Hepatocyte (in vitro differentiated cells): Measurements from ENCODE around the gene FAF1. TPM values are rescaled to one million over a fixed set of nuclear protein-coding genes. Genes with fewer than 3 reads are reported as not detected.

Experiments
- DNase-seq: peaks from one replicate; pipeline ENCODE4 v3.0.0-alpha.2; 2016; ENCODE audit warnings: low spot score
- H2AFZ ChIP-seq: fragments of 200-600 bp; sonication (generic); 2 replicates; pipeline ENCODE4 v1.6.0; 2016; ENCODE audit warnings: antibody characterized with exemption, mild to moderate bottlenecking
- H3K27ac ChIP-seq: fragments of 200-600 bp; sonication (generic); 2 replicates; pipeline ENCODE4 v1.5.1; 2016; ENCODE audit warnings: mild to moderate bottlenecking
- H3K27me3 ChIP-seq: fragments of 200-600 bp; sonication (generic); 2 replicates; pipeline ENCODE4 v1.6.1; 2016
- H3K36me3 ChIP-seq: fragments of 200-600 bp; sonication (generic); replicated peaks from 2 replicates; pipeline ENCODE4 v1.5.1; 2016; ENCODE audit warnings: low read depth; ENCODE audit not compliant: insufficient read depth
- H3K4me1 ChIP-seq: fragments of 200-600 bp; sonication (generic); 2 replicates; pipeline ENCODE4 v1.5.1; 2016; ENCODE audit warnings: mild to moderate bottlenecking, moderate library complexity; ENCODE audit not compliant: insufficient read depth
- H3K4me2 ChIP-seq: fragments of 200-600 bp; sonication (generic); 2 replicates; pipeline ENCODE4 v1.6.0; 2016
- H3K4me3 ChIP-seq: fragments of 200-600 bp; sonication (generic); 2 replicates; pipeline ENCODE4 v1.5.1; 2016; ENCODE audit warnings: mild to moderate bottlenecking
- H3K79me2 ChIP-seq: fragments of 200-600 bp; sonication (generic); 2 replicates; pipeline ENCODE4 v1.6.0; 2017; ENCODE audit warnings: mild to moderate bottlenecking
- H3K9me2 ChIP-seq: fragments of 200-600 bp; sonication (generic); replicated peaks from 2 replicates; pipeline ENCODE4 v1.6.0; 2017; ENCODE audit warnings: mild to moderate bottlenecking; ENCODE audit not compliant: insufficient read depth
- H3K9me3 ChIP-seq: fragments of 200-600 bp; sonication (generic); 2 replicates; pipeline ENCODE4 v1.5.1; 2016; ENCODE audit warnings: low read depth, mild to moderate bottlenecking
- H4K20me1 ChIP-seq: fragments of 200-600 bp; sonication (generic); 2 replicates; pipeline ENCODE4 v1.6.0; 2016; ENCODE audit warnings: mild to moderate bottlenecking; ENCODE audit not compliant: insufficient read depth, poor library complexity, severe bottlenecking
- EZH2 ChIP-seq: fragments of 200-600 bp; sonication (generic); IDR thresholded peaks from 2 replicates; pipeline ENCODE4 v1.6.1; 2016; ENCODE audit warnings: antibody characterized with exemption, mild to moderate bottlenecking, borderline replicate concordance
- EZH2phosphoT487 ChIP-seq: fragments of 200-600 bp; sonication (generic); IDR thresholded peaks from one replicate; pipeline ENCODE4 v1.6.1; 2018; ENCODE audit warnings: antibody characterized with exemption, mild to moderate bottlenecking, low read depth, moderate library complexity; ENCODE audit not compliant: unreplicated experiment, severe bottlenecking
- WGBS: methylation state at CpG from one replicate; pipeline ENCODE4 v1.1.6; 2016; ENCODE audit warnings: low lambda C conversion rate; ENCODE audit errors: missing lambda C conversion rate; 5-methylcytosine and 5-hydroxymethylcytosine counted together
- polyA plus RNA-seq: library from polyadenylated mRNA; unstranded; fragments of >200 nt; fragmentation: Nextera tagmentation; extraction: Ambion mirVana; gene quantifications from 2 replicates; pipeline ENCODE4 v1.2.1, GENCODE V29; 2016
- total RNA-seq: library from RNA; depleted of rRNA; stranded (reverse); fragments of >200 nt; gene quantifications from 2 replicates; pipeline ENCODE4 v1.2.3, GENCODE V29; 2014
- TF ChIP-seq, protein P1 (sequence below): fragments of 200-600 bp; sonication (generic); IDR thresholded peaks from 2 replicates; pipeline ENCODE4 v1.5.1; 2016; ENCODE audit warnings: antibody characterized with exemption, mild to moderate bottlenecking; ENCODE audit not compliant: poor library complexity

FAF1 gene
- total and polyA plus RNA-seq, 2 experiments from 2014 or later: 25.7 to 35.5 TPM

DNA sequence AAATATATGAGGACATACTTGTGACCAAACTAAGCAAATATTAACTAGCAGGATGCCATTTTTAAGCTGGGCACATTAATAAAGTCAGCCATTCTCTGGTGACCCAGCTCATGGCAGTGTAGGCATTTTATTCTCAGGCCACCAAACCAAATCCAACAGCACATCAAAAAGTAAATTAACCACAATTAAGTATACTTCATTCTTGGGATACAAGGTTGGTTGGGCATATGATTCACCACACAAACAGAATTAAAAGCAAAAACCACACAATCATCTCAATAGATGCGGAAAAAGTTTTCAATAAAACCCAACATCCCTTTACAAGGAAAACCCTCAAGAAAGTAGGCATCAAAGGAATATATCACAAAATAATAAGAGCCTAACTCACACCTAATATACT lies 101.3 kb downstream of the FAF1 start:
- H3K36me3 ChIP-seq: no peaks in the 10 kb centered on the region
- no peak overlapping the region for H2AFZ ChIP-seq
- no peak overlapping the region for H3K4me3 ChIP-seq
- H3K79me2 ChIP-seq: peaks cover 40% of the 10 kb centered on the region
- no peaks in the 10 kb centered on the region for H3K9me3 ChIP-seq
- H3K27me3 ChIP-seq: no peaks in the 10 kb centered on the region
- 97% methylated on average over 1 of the region's 1 CpG for WGBS
- no peak for DNase-seq
- no peak overlapping the region for H3K4me2 ChIP-seq
- no peaks in the 10 kb centered on the region for H3K9me2 ChIP-seq
- H3K27ac ChIP-seq: no peak overlapping the region
- TF ChIP-seq EZH2phosphoT487: no peak
- no peaks in the 10 kb centered on the region for H3K4me1 ChIP-seq
- no peaks in the 10 kb centered on the region for H4K20me1 ChIP-seq

DNA sequence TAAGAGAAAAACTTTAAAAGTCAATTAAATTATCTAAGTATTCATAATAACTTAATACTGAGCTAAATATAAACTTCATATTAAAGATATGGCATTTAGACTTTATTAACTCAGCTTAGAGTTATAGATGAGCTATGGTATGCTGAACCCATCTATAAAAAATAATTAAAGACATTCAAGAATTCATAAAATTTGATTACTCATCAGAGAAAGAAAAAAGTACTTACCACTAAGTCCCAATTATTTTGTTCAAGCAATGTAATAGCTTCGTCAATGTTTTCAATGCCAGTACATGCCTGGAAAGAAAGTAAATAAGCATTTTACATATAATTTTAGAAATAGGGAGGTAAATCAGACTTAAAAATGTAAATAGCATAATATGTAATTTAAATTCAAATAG lies 102.4 kb downstream of the FAF1 start:
- TF ChIP-seq EZH2phosphoT487: no peak
- TF ChIP-seq, protein P1, sequence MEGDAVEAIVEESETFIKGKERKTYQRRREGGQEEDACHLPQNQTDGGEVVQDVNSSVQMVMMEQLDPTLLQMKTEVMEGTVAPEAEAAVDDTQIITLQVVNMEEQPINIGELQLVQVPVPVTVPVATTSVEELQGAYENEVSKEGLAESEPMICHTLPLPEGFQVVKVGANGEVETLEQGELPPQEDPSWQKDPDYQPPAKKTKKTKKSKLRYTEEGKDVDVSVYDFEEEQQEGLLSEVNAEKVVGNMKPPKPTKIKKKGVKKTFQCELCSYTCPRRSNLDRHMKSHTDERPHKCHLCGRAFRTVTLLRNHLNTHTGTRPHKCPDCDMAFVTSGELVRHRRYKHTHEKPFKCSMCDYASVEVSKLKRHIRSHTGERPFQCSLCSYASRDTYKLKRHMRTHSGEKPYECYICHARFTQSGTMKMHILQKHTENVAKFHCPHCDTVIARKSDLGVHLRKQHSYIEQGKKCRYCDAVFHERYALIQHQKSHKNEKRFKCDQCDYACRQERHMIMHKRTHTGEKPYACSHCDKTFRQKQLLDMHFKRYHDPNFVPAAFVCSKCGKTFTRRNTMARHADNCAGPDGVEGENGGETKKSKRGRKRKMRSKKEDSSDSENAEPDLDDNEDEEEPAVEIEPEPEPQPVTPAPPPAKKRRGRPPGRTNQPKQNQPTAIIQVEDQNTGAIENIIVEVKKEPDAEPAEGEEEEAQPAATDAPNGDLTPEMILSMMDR: no peak
- no peak for TF ChIP-seq EZH2
- peaks cover 32% of the 10 kb centered on the region for H3K79me2 ChIP-seq
- no peak overlapping the region for H3K4me3 ChIP-seq
- no peak overlapping the region for H3K27ac ChIP-seq
- H2AFZ ChIP-seq: no peak overlapping the region
- no peaks in the 10 kb centered on the region for H3K36me3 ChIP-seq
- no peak overlapping the region for H3K4me2 ChIP-seq
- no peaks in the 10 kb centered on the region for H3K27me3 ChIP-seq
- no peaks in the 10 kb centered on the region for H3K9me3 ChIP-seq
- 100% methylated on average over 1 of the region's 1 CpG for WGBS
- no peak for DNase-seq
- no peaks in the 10 kb centered on the region for H4K20me1 ChIP-seq
- no peaks in the 10 kb centered on the region for H3K4me1 ChIP-seq
- no peaks in the 10 kb centered on the region for H3K9me2 ChIP-seq

DNA sequence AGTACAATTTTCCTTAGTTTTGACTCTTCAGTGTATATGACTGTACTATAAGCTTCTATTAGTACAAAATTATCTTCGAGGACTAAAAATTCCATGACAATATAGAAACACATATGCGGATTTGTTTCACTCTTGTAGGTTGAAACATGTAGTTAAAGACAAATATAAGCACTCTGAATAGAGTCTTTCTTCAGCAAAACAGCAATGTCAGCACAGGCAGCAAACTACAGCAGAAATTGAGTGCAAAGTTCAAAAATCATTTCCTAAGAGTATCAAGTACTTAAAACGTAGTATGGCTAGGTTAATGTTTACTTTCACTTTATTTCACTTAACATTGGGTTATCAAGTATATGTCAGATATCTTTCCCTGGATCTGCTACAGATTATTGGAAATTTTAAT lies 106.7 kb downstream of the FAF1 start:
- 75% methylated on average over 3 of the region's 3 CpGs for WGBS

DNA sequence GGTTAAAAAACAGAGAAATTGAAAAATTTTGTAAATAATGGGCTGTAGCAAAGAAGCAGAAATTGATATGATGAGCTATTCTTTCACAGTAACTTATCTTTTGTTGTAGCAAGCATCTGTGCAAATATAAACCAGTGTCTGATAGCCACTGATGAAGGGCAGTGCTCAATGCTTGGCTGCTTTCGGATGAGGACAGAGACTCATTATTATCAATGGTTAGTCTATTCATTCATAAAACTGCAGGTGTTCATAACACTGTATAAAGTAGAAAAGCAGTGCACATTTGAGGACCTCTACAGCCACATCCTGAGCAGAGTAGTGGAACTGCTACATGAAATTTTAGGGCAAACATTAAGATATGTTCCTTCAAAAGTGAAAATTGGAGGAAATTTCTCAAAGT lies 107.2 kb downstream of the FAF1 start:
- Histone ChIP-seq H3K4me3 (no peak overlapping the region), H3K4me1 (no peaks in the 10 kb centered on the region), H3K27me3 (no peaks in the 10 kb centered on the region), H3K27ac (peak overlapping the region; percentile 25), H3K9me2 (no peaks in the 10 kb centered on the region), H3K4me2 (peak overlapping the region; percentile 57), H3K36me3 (no peaks in the 10 kb centered on the region), H4K20me1 (no peaks in the 10 kb centered on the region), H3K79me2 (peaks cover 4% of the 10 kb centered on the region), H2AFZ (no peak overlapping the region), H3K9me3 (no peaks in the 10 kb centered on the region)
- TF ChIP-seq EZH2: no peak
- no peak for TF ChIP-seq EZH2phosphoT487
- TF ChIP-seq, protein P1: no peak
- 76% methylated on average over 1 of the region's 1 CpG for WGBS
- DNase-seq: no peak

More for the DNA sequence above, 106.7 kb downstream of the FAF1 start:
- peaks cover 5% of the 10 kb centered on the region for H3K79me2 ChIP-seq
- no peaks in the 10 kb centered on the region for H3K9me2 ChIP-seq
- H3K4me2 ChIP-seq: peak overlapping the region; percentile 57
- H3K4me1 ChIP-seq: no peaks in the 10 kb centered on the region
- DNase-seq: peak; percentile 16
- H4K20me1 ChIP-seq: no peaks in the 10 kb centered on the region
- H3K9me3 ChIP-seq: no peaks in the 10 kb centered on the region
- no peak overlapping the region for H2AFZ ChIP-seq
- H3K36me3 ChIP-seq: no peaks in the 10 kb centered on the region
- no peaks in the 10 kb centered on the region for H3K27me3 ChIP-seq
- no peak overlapping the region for H3K4me3 ChIP-seq
- TF ChIP-seq, protein P1: no peak
- TF ChIP-seq EZH2 (no peak), EZH2phosphoT487 (no peak)
- H3K27ac ChIP-seq: peak overlapping the region; percentile 25
